HG03457 (cell line): Measurements from ENCODE around the gene WRAP73.
"Not testable (repeated sequence)": the region's sequence is repeated elsewhere in the genome, so short reads cannot be mapped to it uniquely, and the experiment has no call there.

Source experiments
- ATAC-seq: cut with Tn5 transposase; IDR thresholded peaks from one replicate; pipeline ENCODE4 v1.9.1; 2021; ENCODE audit warnings: moderate number of reproducible peaks; ENCODE audit not compliant: unreplicated experiment

WRAP73 gene

DNA sequence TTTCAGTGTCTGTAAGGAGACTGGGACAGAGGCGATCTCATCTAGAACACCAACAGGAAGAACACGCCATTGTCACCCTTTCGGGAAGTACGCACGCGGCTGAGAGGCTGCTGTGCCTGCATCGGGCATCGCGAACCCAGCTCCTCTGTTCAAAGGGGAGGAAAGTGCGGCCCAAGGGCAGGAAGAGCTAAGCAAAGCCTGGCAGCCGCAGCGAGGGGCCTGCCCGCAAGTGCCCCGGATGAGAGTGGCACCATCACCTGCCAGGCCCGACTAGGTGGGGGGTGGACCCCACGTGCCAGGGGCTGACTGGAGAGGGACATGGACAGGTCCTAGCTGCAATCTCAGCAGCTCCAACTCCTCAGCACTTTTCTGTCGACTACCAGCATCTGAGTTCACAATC is 17.6 kb downstream of the WRAP73 start:
- no peak for ATAC-seq

DNA sequence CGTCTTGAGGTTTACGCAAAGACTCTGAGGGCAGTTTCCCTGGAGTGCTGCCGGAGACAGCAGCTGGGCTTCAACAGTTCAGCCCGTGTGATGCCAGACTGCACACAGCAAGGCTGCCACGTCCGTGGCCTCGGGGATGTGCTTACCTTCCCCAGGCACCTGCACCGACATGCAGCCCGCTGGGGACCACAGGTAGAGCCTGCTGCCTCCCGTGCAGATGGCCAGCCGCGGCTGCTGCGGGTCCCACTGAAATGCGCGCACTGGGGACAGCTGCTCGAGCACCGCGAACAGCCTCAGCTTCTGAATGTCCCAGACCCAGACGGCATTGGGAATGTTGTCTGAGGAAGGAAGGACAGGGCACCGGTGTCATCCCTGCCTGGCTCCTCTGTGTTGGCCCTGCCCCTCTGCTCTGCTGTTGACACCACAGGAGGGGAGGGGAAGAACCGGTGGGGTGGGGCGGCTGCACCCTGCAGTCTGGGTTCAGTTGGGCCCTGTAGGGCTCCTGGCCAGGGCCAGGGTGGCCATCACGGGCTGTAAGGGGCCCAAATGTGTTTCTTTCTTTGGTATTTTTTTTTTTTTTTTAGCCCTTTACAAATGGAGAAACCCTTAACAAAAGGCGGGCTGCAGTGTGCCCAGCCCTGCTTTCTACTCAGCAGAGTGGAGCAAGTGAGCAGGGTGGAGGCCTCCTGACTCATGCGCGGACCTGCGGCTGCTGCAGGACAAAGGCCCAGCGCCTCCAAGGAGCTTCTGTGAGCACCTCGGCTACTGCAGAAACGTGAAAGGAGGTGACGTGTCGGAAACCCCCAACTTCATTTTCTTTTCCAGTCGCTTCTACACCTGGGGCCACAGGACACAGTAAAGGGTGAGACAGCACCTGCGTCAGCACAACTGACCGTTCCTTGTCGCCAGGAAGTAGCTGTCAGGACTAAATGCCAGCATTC is 18.3 kb downstream of the WRAP73 start:
- no peak for ATAC-seq

DNA sequence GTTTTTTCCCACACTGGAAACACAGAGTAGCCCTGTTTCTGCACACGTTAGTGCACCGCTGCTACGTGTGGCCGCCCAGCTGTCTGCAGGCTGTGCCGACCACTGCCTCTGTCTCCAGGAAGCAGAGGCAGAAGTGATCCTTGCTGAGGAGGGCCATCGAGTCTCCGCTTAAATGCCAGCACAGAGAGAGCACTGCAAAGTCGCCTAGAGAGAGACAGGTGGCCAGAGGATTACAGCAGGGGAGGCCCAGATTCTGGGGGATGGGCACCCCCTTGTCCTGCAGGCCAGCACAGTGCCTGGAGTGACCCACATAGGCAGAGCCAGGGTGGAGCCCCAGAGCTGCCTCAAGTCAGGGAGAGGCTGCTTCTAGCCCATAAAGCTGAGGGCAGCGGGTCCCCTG is 19.0 kb downstream of the WRAP73 start:
- no peak for ATAC-seq

DNA sequence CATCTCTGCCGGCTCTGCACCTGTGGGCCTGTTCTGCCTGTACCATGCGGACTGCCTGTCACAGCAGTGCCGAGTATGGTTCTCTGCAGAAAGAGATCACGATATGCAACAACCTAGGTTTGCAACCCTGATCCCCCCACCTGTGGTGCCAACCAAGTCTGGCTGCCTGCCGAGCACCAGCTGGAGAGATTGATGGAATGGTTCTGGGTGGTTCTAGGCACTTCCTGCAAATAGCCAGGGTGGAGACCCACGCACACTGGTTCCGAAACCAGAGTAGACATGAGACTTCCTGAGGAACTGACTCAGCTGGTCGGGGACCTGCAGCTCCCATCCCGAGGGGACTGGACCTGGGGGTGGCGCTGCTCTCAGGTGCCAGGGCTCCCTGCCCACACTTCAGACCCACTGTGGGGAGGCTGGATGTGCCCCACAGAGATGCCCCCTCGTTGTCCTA is 19.7 kb downstream of the WRAP73 start:
- ATAC-seq, result no peak

DNA sequence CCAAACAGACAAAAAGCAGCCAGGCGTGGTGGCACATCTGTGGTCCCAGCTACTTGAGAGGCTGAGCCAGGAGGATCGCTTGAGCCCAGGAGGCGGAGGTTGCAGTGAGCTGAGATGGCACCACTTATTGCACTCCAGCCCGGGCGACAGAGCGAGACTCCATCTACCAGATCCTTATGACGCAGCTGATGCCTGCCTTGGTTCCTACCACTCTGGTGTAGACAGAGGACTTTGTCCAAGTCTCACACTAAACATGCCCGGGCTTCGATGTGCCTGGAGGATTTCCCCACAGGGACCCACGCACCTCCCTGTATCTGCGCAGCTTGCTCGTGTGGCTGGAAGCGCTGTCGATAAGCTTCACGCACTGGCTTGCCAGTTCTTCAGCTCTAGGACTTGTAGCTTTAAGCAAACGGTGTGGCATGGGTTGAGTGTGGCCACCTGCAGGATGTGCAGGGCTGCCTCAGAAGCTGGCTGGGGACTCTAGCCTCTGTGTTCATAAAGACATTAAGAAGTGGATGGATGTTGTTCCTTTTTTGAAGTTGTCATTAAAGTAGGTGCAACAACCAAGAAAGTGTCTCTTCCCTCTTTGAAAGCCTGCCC is 20.2 kb downstream of the WRAP73 start:
- ATAC-seq, result no peak

DNA sequence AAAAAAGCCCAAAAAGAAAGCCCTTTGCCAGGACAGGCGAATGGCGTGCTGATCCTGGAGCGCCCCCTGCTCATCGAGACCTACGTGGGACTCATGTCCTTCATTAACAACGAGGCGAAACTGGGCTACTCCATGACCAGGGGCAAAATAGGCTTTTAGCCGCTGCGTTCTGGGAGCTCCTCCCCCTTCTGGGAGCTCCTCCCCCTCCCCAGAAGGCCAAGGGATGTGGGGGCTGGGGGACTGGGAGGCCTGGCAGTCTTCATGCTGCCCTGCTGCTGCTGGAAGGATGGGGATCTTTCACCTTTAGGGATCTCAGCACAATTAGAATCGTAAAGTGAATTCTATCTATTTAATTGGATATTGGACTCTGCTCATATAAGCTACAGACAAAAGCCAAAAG is 21.5 kb downstream of the WRAP73 start:
- ATAC-seq, result no peak

DNA sequence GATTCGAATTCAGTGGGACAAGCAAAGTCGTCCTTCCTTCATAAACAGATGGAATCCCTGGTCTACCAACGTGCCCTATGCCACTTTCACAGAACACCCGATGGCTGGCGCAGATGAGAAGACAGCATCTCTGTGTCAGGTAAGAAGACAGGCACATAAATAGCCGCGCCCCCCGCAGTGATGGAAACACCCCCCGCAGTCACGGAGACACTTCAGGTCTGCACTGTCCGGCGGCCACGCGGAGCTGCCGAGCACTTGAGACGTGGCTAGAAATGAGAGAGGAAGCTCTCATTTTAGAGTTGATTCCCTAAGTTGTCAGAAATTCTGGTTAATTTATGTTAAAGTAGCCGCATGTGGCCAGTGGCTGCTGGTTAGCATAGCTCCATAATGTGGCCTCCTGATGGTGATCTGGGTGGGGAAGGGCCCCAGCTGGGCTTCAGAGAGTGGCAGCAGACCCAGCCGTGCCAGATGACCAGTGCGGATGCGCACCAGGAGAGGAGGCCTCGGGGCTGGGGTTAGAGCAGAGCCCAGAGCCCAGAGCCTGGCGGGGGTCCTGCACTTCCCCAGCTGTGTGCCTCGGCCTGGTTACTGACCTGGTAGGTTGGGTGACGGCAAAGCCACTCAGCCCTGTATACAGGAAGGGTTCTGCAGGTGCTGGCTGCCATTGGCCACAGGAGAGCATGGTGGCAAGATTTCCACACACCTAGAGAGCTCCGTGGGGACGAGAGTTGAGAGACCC is 22.2 kb downstream of the WRAP73 start:
- ATAC-seq, result no peak

DNA sequence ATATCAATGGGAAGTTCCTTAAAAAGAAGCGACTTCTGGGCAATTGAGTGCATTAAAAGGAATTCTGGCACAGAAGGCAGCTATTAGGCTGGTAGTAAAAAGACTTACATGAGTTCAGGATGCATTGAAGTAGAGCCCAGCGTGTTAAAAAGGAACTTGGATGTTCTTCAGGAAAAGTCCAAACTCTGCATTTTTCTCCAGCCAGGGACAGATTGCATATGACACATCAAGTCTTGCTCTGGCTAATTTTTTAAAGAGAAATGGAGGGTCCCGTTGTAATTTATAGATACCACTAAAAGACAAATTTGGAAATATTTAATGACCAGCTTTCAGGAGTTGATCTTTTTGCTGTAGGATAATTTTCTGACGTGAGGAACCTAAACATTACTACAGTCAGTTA is 23.9 kb downstream of the WRAP73 start:
- ATAC-seq, result no peak

DNA sequence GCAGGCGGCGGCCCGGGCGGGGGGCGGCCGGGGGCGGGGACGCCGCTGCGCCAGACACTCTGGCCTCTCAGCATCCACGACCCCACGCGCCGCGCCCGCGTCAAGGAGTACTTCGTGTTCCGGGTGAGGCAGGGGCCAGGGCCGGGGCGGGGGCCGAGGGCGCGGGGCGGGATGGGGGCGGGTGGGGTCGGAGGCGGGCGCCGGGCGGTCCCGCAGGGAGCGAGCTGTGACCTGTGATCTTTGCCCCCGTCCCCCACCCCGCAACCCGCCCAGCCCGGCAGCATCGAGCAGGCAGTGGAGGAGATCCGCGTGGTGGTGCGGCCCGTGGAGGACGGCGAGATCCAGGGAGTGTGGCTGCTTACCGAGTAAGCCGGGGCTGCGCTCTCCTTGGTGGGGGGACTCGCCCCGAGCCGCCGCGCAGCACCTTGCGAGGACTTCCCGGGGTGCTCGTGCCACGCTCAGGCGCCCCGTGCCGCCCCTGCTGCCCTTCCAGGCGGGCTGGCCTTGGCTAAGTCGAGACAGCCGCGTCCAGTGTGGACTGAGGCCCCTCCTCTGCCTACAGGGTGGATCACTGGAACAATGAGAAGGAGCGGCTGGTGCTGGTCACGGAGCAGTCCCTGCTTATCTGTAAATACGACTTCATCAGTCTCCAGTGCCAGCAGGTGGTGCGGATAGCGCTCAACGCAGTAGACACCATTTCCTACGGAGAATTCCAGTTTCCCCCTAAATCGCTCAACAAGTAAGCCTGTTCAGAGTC is 24.6 kb downstream of the WRAP73 start:
- no peak for ATAC-seq

DNA sequence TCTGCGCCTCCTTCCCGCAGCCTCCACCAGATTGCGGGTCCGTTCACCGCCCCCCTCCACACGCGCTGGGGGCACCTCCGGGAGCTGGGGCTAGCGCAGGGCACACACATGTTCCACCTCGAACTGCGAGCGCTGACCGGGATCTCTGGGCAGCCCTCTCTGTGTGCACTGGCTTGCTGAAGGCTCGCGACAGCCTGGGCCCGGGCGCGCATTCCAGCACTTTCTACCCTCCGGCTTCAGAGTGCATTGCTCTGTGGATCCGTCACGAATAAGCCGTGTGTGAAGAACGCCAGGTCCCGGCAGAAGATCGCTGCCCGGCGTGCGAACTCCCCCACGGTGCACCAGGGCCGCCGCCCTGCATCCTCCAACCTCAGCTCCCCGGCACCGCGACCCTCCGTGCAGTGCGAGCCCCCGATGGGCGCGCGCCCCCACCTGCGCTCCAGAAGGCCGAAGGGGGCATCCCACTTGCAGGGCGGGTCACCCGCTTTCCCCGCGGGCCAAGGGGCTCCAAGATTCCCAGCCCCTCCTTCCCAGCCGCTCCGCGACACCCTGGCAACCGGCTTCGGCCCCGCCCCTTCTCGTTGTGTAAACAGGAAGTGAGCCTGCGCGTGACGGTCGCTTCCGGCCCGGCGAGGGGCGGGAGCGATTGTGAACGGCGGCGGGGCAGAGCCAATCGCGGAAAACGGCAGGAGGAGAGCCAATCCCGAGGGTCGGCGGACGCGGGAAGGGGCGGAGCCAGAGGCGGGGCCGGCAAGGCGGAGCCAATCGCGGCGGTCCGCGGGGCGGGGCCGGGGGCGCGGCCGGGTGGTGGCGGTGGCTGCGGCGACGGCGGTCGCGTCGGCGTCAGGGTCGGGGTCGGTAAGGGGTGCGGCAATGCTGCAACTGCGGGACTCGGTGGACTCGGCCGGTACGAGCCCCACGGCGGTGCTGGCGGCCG is 25.4 kb downstream of the WRAP73 start, which contains the start of gene TPRG1L:
TPRG1L (plus strand) TSS at position 816 of the 937 bp plus-strand sequence; CDS start at position 874, 58 bp downstream.
- peak; percentile 92 for ATAC-seq

DNA sequence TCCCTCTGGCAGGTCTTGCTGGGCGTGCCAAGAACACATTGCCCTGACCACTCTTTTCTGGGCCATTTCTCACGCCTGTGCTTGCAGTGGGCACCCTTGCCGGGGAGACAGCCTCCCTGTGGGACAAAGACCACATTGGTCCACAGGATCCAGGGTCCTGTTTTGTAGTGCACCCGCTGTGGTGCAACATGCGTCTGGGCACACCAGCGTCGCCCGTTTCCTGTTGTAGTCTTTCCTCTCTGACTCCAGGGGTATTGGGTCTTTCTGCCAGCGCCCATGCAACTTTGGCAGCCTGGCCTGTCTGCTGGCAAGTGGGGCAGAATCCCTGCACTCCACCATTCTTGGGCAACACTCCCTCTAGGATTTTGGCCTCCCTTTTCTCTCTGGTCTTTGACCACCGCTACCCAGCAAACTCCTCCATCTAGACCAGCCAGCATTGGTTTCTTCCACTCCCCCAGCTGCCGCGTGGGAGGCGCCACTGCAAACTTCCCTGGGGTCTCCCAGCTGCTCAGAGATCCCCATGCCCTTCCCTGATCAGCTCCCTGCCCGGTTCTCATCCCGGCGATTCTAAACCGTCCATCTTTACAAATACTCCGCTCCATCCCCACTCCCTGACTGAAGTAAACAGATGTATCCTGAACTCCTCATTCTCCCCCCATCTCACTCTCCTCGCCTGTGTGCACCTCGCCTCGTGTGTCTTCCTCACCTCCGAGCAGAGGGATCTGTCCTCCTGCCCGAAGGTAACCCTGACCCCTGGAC is 26.3 kb downstream of the WRAP73 start:
- no peak for ATAC-seq

DNA sequence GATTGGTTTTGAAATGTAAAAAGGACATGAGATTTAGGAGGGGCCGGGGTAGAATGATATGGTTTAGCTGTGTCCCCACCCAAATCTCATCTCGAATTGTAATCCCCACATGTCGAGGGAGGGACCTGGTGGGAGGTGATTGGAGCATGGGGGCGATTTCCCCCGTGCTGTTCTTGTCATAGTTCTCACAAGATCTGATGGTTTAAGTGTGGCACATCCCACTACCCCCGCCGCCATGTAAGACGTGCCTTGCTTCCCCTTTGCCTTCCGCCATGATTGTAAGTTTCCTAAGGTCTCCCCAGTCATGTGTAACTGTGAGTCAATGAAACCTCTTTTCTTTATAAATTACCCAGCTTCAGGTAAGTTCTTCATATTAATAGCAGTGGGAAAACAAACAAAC is 27.8 kb downstream of the WRAP73 start:
- not testable (repeated sequence) for ATAC-seq

DNA sequence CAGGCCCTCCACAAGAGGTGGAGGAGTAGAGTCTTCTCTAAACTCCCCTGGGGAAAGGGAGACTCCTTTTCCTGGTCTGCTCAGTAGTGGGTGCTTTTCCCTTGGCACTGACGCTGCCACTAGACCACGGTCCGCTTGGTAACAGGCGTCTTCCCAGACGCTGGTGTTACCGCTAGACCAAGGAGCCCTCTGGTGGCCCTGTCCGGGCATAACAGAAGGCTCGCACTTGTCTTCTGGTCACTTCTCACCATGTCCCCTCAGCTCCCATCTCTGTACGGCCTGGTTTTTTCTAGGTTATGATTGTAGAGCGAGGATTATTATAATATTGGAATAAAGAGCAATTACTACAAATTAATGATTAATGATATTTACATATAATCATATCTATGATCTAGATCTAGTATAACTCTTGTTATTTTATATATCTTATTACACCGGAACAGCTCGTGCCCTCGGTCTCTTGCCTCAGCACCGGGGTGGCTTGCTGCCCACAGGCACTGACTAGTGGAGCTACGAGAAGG is 28.7 kb downstream of the WRAP73 start:
- not testable (repeated sequence) for ATAC-seq

DNA sequence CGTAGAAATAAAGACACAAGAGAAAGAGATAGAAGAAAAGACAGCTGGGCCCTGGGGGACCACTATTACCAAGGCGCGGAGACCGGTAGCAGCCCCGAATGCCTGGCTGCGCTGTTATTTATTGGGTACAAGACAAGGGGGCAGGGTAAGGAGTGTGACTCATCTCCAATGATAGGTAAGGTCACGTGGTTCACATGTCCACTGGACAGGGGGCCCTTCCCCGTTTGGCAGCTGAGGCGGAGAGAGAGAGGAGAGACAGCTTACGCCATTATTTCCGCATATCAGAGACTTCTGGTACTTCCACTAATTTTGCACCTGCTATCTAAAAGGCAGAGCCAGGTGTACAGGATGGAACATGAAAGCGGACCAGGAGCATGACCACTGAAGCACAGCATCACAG is 29.2 kb downstream of the WRAP73 start:
- no peak for ATAC-seq

DNA sequence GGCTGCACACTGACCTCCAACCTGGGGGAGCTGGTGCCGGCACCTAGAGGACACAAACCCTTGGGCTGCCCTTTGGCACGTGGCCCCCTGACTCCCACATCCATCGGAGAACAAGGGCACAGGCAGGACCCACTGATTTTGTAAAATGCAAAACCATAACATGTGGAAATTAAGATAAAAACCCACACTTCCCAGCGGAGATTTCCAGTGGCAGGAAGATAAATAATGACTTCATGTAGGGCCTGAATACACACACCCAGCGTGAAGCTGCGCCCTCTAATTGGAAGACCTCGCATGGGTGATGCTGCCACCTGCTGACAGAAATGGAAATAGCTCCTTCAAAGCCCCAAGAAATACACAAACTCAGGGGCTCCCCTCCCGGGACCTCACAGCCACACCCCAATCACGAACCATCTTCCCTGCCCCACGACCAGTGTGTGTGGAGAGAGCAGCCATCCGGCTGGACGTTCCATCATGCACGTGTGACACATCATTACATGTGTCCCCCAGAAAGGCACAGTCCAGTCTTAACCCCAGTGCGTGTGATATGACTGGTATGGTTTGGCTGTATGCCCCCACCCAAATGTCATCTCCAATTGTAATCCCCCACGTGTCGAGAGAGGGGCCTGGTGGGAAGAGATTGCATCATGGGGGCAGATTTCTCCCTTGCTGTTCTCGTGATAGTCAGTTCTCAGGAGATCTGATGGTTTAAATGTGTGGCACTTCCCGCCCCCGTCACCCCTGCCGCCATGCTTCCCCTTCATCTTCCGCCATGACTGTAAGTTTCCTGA is 30.8 kb downstream of the WRAP73 start:
- ATAC-seq, result no peak

DNA sequence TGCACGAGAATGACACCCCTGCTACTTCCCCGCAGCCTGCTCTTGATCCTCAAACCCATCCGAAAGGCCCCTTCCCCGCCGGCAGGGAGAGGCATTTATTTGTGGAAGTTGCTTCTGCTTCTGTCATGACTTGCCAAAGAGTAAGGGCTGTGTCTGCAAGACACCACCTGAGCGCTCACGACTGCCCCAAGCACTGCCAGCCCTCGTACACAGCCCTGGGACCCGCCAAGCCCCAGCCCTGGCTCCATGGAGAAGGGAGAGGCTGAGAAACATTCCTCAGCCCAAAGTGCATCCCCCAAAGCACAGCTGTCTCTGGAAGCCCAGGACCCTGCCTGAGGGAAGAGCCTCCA is 31.4 kb downstream of the WRAP73 start:
- ATAC-seq, result no peak

DNA sequence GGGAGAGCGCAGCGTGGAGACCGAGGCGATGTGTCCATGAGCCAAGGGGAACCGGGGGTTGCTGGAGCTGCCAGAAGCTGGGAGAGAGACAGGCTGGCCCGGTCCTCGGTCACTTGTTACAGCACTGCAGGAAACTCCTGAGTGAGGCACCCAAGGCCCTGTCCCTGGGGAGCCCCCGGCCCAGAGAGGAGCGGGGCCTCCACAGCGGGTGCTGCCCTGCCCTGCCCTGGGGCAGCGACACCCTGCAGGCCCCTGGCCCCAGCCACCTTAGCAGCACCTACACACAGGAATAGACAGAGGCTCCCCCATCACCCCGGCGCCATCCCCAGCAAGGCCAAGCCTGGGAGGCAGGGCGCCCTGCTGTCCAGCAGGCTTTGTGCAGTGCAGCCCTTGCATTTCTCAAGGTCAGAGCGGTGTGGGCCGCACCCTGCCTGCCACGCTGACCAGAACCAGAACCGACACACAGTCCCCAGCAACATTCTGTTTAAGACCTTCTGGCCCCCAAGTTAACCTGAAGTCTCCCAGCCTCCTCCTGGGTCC is 32.0 kb downstream of the WRAP73 start:
- ATAC-seq, result no peak

DNA sequence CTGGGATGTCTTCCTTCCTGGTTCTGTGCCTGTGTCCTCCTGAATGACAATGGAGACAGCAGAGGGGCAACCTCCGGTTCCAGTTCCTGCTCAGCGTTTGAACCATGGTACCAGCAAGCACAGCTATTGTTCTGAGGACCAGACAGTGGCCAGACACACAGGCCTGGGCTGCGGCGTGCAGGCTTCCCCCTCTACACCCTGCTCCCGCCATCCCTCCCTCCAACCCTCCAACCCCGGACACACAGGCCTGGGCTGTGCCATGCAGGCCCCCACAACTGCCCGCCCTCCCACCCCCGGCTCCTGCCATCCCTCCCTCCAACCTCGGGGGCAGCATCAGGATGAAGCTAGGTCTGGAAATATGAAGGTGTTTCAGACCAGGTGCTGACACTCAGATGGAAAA is 33.0 kb downstream of the WRAP73 start:
- no peak for ATAC-seq
